CD4-positive, alpha-beta T cell treated with Interleukin-15 for 1 hour (primary cell): ENCODE measurements around the gene GPHA2.
"Not testable (repeated sequence)": the region's sequence is repeated elsewhere in the genome, so short reads cannot be mapped to it uniquely, and the experiment has no call there.

Experiments
- DNase-seq: peaks from one replicate; pipeline ENCODE4 v3.0.0-alpha.2; 2020

Gene GPHA2

DNA sequence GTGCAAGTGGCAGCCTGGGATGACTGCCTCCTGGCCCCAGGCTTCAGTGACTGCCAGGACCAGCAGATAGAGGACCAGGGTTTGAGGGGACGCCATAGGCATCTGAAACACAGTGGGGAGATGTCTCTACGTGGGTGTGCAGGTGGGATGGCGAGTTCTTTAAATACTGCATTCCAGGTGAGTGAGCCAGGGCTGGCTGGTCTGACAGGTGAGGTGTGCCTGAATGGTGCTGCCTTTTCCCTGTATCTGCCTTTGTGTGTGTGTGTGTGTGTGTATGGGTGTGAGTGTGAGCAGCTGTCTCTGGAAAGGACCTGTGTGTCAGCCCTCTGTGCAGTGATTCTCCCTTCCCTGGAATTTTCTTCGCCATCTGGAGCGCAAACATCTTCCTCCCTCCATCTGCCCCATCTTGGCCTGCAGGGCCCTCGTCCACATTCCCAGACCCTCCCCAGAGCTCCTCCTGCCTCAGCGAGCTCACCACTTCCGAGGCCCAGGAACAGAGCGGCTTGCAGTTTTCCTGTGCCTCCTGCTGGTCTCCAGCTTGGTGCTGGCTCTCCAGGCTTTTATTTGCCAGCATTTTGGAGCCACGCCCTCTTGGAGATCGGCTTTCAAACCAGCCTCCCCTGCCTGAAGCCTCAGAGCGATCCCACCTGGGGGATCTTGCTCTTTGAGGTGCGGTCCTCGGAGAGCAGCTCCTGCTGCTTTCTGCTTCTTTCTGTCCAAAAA lies at the start of gene GPHA2:
Gene GPHA2 (minus strand): TSS at position 535 of the 723 bp plus-strand sequence. CDS start 433 bp downstream, at position 102.
- no peak for DNase-seq

DNA sequence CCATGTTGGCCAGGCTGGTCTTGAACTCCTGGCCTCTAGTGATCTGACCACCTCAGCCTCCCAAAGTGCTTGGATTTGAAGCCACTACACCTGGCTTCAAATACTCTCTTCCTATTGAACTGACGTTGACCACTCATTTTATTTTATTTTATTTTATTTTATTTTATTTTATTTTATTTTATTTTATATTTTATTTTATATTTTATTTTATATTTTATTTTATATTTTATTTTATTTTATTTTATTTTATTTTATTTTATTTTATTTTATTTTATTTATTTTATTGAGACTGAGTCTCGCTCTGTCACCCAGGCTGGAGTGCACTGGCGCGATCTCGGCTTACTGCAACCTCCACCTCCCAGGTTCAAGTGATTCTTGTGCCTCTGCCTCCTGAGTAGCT lies 47.6 kb upstream of the GPHA2 start:
- DNase-seq: not testable (repeated sequence)

- DNase-seq: no peak
Observed at GRCh38 chr11:64976651-64977050, 41.0 kb upstream of the GPHA2 start.

DNA sequence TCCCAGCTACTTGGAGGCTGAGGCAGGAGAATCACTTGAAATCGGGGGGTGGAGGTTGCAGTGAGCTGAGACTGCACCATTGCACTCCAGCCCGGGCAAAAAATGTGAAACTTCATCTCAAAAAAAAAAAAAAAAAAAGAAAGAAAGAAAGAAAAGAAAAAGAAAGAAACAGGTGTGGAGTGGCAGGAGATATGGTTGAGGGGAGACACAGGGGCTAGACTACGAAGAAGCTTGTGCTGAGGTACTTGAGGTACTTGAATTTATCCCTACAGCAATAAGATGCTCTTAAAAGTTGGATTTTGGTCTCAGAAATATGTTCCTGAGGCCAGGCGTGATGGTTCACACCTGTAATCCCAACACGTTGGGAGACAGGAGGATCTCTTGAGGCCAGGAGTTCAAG lies 38.4 kb upstream of the GPHA2 start:
- no peak for DNase-seq

GRCh38 chr11:64971421-64972233 lies 35.9 kb upstream of the GPHA2 start, which contains the start of gene MAJIN:
TSS of gene MAJIN (minus strand) at chr11:64972108. CDS start at chr11:64959405, 12,703 bp downstream.
- DNase-seq: peak; percentile 91

DNA sequence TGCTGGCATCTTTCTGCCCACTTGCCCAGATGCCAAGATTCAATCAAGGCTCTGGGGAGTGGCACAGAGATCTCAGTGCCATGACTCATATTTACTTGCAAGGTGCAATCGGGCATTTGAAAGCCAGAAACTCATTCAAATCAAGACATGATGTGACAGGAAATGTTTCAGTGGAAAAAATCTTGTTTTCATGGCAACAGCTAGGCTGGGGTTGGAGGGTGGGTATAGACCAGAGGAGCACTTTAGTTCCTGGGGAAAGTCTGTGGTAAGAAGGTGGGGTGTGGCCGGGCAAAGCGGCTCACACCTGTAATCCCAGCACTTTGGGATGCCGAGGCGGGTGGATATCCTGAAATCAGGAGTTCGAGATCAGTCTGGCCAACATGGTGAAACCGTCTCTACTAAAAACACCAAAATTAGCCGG lies 35.0 kb upstream of the GPHA2 start:
- DNase-seq: no peak

- no peak for DNase-seq
Observed at GRCh38 chr11:64969209-64969608, 33.5 kb upstream of the GPHA2 start.

- DNase-seq: no peak
Observed at GRCh38 chr11:64967375-64967774, 31.7 kb upstream of the GPHA2 start.

GRCh38 chr11:64963072-64963631 lies 27.5 kb upstream of the GPHA2 start:
- DNase-seq: no peak

- DNase-seq: no peak
Observed at GRCh38 chr11:64960719-64961118, 25.0 kb upstream of the GPHA2 start.

- no peak for DNase-seq
Observed at GRCh38 chr11:64959498-64959897, 23.8 kb upstream of the GPHA2 start.

- DNase-seq: no peak
Observed at GRCh38 chr11:64954201-64954600, 18.5 kb upstream of the GPHA2 start.

GRCh38 chr11:64951529-64951928 lies 15.8 kb upstream of the GPHA2 start:
- no peak for DNase-seq

DNA sequence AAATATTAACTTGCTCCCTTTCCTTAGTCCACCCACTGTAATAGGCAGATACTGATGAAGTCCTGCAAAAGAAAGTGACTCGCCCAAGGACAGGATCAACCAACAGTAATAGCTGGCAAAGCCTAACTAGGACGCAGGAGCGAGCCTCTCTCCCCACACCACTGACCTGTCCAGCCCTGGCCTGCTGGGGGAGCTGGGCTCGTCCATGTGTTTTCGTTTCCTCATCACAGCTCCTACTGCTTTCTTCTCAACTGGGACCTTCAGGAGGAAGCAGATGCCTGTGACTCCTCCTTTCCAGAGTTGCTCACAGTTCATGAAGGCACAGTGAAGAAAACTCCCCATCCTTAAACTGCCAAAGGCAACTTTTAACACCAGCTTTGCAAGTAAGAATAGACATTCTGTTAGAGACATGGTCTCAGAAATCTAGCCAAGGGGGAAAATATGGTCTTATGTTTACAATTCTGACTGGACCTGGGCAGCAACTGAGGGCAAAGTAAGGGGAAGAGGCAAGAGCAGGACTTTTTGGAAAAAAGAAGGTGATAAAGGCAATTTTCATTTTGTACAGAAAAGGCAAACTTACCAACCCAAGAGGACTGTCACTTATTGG lies 11.6 kb upstream of the GPHA2 start:
- no peak for DNase-seq

DNA sequence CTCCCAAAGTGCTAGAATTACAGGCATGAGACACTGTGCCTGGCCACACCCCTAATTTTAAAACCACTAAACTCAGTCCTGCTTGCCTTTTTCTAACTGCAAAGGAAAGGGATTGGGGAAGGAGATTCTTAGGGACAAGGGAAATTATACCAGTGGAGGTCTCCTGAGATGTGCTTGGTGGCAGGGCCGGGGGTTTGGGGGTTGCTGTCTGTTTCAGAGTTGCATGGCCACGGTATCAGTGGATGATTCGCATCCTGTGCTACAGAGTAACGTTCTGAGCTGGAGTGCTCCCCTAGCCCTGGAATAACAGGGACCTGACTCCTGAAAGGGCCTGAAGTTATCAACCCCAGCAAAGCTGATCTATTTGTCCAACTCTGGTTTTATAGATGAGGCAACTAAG lies 846 bp upstream of the GPHA2 start:
- DNase-seq: no peak

DNA sequence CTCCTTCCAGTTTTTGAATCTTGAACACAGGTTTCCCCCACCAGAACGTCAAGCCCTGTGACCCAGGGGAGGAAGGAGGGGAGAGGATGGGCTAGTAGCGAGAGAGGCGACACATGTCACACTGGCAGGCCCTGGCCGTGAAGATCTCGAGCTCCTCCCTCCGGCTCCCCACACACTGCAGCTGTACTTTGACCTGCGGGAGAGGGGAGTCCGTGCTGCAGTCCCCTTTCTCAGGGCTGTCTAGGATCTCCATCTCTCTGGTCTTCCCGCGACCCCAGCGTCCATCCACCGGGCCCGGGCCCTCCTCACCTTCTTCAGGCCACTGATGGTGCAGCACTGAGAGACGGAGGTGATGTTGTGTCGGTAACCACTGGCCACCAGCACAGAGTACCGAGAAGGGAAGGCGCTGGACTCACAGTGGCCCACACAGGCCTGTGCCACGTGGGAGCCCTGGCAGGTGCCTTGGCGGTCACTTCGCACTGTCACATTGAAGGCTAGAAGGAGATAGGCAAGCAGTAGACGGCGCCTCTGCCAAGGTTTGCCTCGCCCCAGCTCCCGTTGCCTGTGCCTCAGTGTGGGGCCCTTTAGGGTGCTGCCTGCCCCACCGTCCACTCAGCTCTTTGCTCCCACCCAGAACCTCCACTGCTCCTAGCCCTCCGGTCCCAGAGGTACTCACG lies 873 bp downstream of the GPHA2 start:
- no peak for DNase-seq

DNA sequence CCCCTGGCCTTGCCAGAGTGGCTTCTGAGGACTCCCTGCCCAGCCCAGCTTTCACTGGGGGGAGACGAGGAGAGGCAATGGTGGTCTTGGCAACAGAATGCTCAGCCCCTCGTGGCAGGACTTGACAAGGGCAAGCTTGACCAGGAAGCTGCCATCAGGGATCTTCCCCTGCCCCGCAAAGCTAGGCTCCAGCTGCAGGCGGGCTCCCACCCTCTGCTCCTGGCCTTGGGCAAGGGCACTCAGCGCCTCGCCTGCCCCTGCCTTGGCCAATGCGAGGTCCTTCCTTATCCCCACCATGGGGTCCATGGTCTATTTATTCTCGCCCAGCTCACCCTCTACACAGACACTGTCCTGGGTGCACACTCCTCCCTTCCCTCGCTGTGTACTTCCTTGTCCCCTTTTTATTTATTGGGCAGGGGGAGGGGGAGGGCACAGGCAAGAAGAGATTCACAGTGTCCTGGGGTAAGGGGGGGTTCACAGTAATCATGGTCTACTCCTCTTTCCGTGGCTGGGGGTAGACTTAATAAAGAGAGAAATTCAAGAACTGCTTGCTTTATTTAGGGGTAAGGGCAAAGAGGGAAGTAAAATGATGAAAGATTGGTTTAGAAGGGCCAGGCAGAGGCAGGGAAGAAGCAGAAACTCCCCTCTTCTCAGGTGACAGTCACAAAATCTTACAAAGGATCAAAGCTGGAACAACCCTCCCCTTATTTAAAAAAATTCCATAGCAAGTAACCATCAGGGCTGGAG lies 1.6 kb downstream of the GPHA2 start:
- no peak for DNase-seq

DNA sequence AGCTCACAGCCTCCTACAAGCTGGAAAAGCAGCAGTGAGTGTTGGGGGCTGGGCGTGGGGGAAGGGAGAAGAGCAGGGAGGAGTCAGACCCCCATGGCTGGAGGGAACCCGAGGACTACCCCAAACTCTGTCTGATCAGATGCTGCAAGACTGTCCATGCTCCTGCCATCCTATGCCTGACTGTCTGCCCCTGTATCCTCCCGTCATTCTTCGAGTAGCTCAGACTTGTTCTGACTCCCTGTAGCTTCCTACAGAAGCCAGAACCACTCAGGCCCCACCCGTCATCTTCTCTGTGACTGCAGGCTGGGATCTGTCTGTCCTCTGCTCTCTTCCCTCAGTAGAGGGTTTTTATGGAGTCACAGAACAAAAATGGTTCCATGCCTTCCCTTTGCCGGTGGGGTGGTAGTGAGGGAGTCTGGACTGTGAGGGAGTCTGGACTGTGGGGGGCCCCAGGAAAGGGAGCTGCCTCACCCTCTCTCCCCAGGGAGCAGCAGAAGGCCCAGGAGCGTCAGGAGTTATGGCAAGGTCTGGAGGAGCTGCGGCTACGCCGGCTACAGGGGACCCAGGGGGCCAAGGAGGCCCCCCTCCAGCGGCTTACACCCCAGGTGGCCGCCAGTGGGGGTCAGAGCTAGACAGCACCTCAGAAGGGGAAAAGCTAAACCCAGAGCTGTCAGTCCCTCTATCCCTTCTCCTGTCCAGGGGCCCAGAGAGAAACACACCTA lies 2.3 kb downstream of the GPHA2 start:
- DNase-seq: no peak

GRCh38 chr11:64932324-64932723 lies 3.4 kb downstream of the GPHA2 start:
- DNase-seq: no peak

DNA sequence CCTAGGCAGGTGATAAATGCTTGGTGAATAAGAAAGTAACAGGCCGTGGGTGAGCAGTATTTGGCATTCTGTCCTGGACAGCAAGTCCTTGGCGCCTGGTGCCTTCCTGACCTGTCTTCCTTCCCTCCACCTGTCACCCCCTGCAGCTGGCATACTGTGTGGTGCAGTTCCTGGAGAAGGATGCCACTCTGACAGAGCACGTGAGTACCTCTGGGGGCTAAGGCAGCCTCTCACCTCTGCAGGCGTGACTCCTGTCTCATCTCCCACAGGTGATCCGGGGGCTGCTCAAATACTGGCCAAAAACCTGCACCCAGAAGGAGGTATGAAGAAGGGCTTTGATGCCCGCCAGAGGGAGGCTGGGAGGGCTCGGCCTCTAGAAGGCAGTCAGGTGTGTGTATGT lies 4.4 kb downstream of the GPHA2 start:
- DNase-seq: no peak

DNA sequence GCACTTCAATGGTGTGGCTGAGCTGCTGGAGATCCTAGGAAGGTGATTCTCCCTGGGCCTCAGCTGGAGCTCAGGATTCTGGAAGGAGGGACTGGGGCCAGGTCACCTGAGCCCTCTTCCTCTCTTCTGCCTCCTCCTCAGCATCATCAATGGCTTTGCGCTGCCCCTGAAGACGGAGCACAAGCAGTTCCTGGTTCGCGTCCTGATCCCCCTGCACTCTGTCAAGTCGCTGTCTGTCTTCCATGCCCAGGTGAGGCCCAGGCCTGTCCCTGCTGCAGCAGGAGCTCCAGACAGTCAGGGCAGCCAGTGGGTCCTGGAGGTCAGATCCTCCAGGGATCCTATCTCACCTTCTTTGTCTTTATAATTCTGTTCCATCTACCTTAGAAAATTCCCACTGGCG lies 5.4 kb downstream of the GPHA2 start:
- DNase-seq: no peak
